WTC11 (cell line): ENCODE data around the gene EBF3.

Experiments used
- IRF2 ChIP-seq: sonication (generic); formaldehyde crosslinking; IDR thresholded peaks from 2 replicates; pipeline ENCODE4 v1.8.0; 2022; ENCODE audit warnings: low read depth, missing genetic modification reagents, borderline replicate concordance
- TF ChIP-seq, protein P1 (sequence below): fragments of 200-600 bp; IDR thresholded peaks from 2 replicates; pipeline ENCODE4 v1.8.0; 2022; ENCODE audit warnings: antibody characterized with exemption

DNA sequence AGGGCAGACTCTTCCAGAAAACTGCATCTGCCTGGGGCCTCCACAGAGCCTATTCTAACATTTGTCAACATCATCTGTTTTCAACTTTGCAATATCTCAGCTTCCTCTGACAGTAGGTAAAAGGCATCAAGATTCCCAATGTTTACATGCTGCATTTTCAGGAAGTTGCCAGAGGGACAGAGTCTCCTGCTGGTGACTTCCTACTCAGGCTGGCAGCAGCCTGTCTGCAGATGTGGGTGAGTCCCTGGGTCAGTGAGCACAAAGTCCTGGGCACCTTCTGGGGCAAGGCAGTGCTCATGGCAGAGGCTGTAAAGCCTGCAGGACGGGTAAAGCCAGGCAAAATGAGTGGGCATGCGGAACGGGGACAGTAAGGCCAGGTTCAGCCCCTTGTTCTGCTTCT is 69.4 kb downstream of the EBF3 start:
- TF ChIP-seq, protein P1, sequence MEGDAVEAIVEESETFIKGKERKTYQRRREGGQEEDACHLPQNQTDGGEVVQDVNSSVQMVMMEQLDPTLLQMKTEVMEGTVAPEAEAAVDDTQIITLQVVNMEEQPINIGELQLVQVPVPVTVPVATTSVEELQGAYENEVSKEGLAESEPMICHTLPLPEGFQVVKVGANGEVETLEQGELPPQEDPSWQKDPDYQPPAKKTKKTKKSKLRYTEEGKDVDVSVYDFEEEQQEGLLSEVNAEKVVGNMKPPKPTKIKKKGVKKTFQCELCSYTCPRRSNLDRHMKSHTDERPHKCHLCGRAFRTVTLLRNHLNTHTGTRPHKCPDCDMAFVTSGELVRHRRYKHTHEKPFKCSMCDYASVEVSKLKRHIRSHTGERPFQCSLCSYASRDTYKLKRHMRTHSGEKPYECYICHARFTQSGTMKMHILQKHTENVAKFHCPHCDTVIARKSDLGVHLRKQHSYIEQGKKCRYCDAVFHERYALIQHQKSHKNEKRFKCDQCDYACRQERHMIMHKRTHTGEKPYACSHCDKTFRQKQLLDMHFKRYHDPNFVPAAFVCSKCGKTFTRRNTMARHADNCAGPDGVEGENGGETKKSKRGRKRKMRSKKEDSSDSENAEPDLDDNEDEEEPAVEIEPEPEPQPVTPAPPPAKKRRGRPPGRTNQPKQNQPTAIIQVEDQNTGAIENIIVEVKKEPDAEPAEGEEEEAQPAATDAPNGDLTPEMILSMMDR = no peak
- TF ChIP-seq IRF2 (CRISPR knock-in tag) = no peak
